ENCODE results near the gene TYW1B.
A peak's percentile ranks its signal among the peaks of the same experiment; 100 is the strongest.
"Not testable (repeated sequence)": the region's sequence is repeated elsewhere in the genome, so short reads cannot be mapped to it uniquely, and the experiment has no call there.

TYW1B gene

GRCh38 chr7:72618435-72619180 lies 209.4 kb downstream of the TYW1B start:
- not testable (repeated sequence) for DNase-seq

GRCh38 chr7:72609761-72610160 lies 218.2 kb downstream of the TYW1B start:
- not testable (repeated sequence) for DNase-seq

GRCh38 chr7:72607988-72608387 lies 220.0 kb downstream of the TYW1B start:
- DNase-seq, result not testable (repeated sequence)

GRCh38 chr7:72605863-72606431 lies 222.1 kb downstream of the TYW1B start:
- DNase-seq, result not testable (repeated sequence)

GRCh38 chr7:72604771-72605611 lies 223.0 kb downstream of the TYW1B start:
- peak; percentile 39 for DNase-seq

- not testable (repeated sequence) for DNase-seq
These were observed 224.5 kb downstream of the TYW1B start for GRCh38 chr7:72603476-72603875.

- DNase-seq, result no peak
These were observed 224.9 kb downstream of the TYW1B start for GRCh38 chr7:72603073-72603472.

GRCh38 chr7:72601683-72602082 lies 226.3 kb downstream of the TYW1B start:
- DNase-seq, result not testable (repeated sequence)

- DNase-seq, result peak; percentile 18
These were observed 238.0 kb downstream of the TYW1B start for GRCh38 chr7:72590023-72590422.

- DNase-seq, result peak; percentile 10
These were observed 240.7 kb downstream of the TYW1B start for GRCh38 chr7:72587267-72587666.

- DNase-seq, result not testable (repeated sequence)
These were observed 243.4 kb downstream of the TYW1B start for GRCh38 chr7:72584576-72584975.

GRCh38 chr7:72583620-72584361 lies 244.2 kb downstream of the TYW1B start:
- DNase-seq, result not testable (repeated sequence)

- DNase-seq, result not testable (repeated sequence)
These were observed 247.7 kb downstream of the TYW1B start for GRCh38 chr7:72580142-72580770.

- DNase-seq, result no peak
These were observed 250.9 kb downstream of the TYW1B start for GRCh38 chr7:72577107-72577506.

- not testable (repeated sequence) for DNase-seq
These were observed 266.0 kb downstream of the TYW1B start for GRCh38 chr7:72561988-72562387.

GRCh38 chr7:72559546-72559945 lies 268.5 kb downstream of the TYW1B start:
- DNase-seq, result not testable (repeated sequence)

GRCh38 chr7:72556733-72557132 lies 271.3 kb downstream of the TYW1B start:
- not testable (repeated sequence) for DNase-seq

GRCh38 chr7:72555238-72555637 lies 272.8 kb downstream of the TYW1B start:
- DNase-seq, result not testable (repeated sequence)

- not testable (repeated sequence) for DNase-seq
These were observed 273.6 kb downstream of the TYW1B start for GRCh38 chr7:72554401-72554800.

GRCh38 chr7:72550454-72550853 lies 277.5 kb downstream of the TYW1B start:
- DNase-seq, result not testable (repeated sequence)

- DNase-seq, result not testable (repeated sequence)
These were observed 281.3 kb downstream of the TYW1B start for GRCh38 chr7:72546586-72547237.

GRCh38 chr7:72544531-72544930 lies 283.5 kb downstream of the TYW1B start:
- not testable (repeated sequence) for DNase-seq
